ENCODE measurements around the gene BCAP31. TPM values are rescaled to one million over a fixed set of nuclear protein-coding genes. Genes with fewer than 3 reads are reported as not detected.
"Not testable (repeated sequence)": the region's sequence is repeated elsewhere in the genome, so short reads cannot be mapped to it uniquely, and the experiment has no call there.

BCAP31 gene
- total and polyA plus RNA-seq, 2 donors (not counting 1 experiment from before 2014, with no cell fraction given) = 59.5 to 117 TPM

DNA sequence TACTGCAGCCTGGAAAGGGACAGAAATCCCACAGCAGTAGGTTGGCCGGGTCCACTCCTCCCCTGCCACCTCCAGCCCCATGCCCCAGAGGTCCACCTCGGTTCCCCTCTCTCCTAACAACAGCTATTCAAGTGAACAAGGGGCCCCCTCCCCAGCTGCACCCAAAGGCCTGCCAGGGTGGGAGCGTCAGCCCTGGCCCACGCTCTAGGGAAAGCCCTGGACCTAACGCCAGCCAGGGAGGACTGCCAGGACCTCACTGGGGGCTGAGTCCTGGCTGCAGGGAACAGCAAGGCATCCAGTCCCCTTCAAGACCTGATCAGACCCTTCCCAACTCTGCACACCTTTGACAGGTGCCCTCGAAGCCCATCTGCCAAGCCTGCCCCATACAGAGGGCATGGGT, 23.2 kb downstream of the BCAP31 start:
- no peak overlapping the region for H3K27ac Mint-ChIP-seq
- DNase-seq = no peak
- CTCF ChIA-PET = no interaction called here

DNA sequence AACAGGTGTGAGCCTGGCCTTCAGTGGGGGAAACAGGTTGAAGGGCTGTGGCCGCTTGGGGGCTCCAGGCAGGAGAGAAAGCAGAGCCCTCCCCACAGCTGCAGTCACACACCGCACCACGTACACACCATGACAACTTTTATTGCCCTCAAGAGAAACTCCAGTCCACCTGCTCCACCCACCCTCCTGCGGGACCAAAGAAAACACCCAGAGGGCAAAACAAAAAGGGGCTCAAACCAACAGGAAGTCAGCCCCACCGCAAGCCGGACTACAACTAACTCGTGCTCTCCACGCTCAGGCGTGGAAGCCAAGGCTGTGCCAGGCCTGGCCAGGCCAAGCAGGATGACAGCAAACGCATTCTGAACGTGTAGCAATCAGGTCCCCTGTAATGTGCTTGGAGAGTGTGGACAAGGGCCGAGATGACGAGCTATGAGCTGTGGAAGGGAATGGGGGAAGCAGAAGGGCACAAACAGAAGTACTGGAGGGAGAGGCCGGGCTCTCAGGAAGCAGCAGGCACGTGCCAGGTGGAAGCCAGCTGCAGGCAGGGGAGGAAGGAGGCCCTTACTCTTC, 23.7 kb downstream of the BCAP31 start:
- H3K27me3 Mint-ChIP-seq = no peaks in the 10 kb centered on the region
- no peak overlapping the region for H3K4me2 ChIP-seq (replicated peaks; ENCODE audit: low read depth, low read length, poor library complexity, severe bottlenecking)
- ATAC-seq (ENCODE audit: low read depth) = no peak
- intact Hi-C loops (cut with micrococcal nuclease) = no loop called here
- TF ChIP-seq, protein P1, sequence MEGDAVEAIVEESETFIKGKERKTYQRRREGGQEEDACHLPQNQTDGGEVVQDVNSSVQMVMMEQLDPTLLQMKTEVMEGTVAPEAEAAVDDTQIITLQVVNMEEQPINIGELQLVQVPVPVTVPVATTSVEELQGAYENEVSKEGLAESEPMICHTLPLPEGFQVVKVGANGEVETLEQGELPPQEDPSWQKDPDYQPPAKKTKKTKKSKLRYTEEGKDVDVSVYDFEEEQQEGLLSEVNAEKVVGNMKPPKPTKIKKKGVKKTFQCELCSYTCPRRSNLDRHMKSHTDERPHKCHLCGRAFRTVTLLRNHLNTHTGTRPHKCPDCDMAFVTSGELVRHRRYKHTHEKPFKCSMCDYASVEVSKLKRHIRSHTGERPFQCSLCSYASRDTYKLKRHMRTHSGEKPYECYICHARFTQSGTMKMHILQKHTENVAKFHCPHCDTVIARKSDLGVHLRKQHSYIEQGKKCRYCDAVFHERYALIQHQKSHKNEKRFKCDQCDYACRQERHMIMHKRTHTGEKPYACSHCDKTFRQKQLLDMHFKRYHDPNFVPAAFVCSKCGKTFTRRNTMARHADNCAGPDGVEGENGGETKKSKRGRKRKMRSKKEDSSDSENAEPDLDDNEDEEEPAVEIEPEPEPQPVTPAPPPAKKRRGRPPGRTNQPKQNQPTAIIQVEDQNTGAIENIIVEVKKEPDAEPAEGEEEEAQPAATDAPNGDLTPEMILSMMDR (IDR thresholded peaks at IDR 0.05) = no peak
- TF ChIP-seq EZH2 (IDR thresholded peaks at IDR 0.05; ENCODE audit: borderline replicate concordance, insufficient read depth, low read depth, low read length, poor library complexity, severe bottlenecking) = no peak
- DNase-seq = no peak
- no peaks in the 10 kb centered on the region for H3K9me3 ChIP-seq (ENCODE audit: control extremely low read depth in 1 of 3, control insufficient read depth in 2 of 3, insufficient read depth in 1 of 3, low read length in 2 of 3)
- no peaks in the 10 kb centered on the region for H3K27me3 ChIP-seq (replicated peaks in 1 of 4; ENCODE audit: control extremely low read depth in 1 of 4, control insufficient read depth in 3 of 4, insufficient read depth in 4 of 4, low read length in 3 of 4)
- ChIA-PET POLR2A (no interaction called here), CTCF (no interaction called here)
- no peak overlapping the region for H3K4me3 ChIP-seq (ENCODE audit: control extremely low read depth in 1 of 5, extremely low read depth in 1 of 5, insufficient read depth in 1 of 5, low read depth in 2 of 5, low read length in 4 of 5)
- H2AFZ ChIP-seq (ENCODE audit: insufficient read depth, low read depth, low read length, poor library complexity, severe bottlenecking) = no peak overlapping the region
- no peak overlapping the region for H3K4me3 Mint-ChIP-seq
- no peak overlapping the region for H3K27ac ChIP-seq (ENCODE audit: low read length in 2 of 2)
- no peak overlapping the region for H3K9ac ChIP-seq (ENCODE audit: low read length)
- no peaks in the 10 kb centered on the region for H3K79me2 ChIP-seq (ENCODE audit: control insufficient read depth, insufficient read depth, low read length)
- H3K27ac Mint-ChIP-seq = no peak overlapping the region
- H3K4me1 ChIP-seq (ENCODE audit: control insufficient read depth in 2 of 2, insufficient read depth in 2 of 2, low read length in 2 of 2) = no peaks in the 10 kb centered on the region
- no peaks in the 10 kb centered on the region for H3K9me3 Mint-ChIP-seq (ENCODE audit: insufficient read depth)
- no peaks in the 10 kb centered on the region for H3K4me1 Mint-ChIP-seq
- H3K36me3 ChIP-seq (replicated peaks in 1 of 2; ENCODE audit: control extremely low read depth in 1 of 2, control insufficient read depth in 1 of 2, extremely low read depth in 1 of 2, insufficient read depth in 2 of 2, low read length in 1 of 2) = peaks cover 0 to 16% of the 10 kb centered on the region in 2 experiments
- peaks cover 19% of the 10 kb centered on the region for H4K20me1 ChIP-seq (ENCODE audit: control insufficient read depth, insufficient read depth, low read length, poor library complexity, severe bottlenecking)
- WGBS (ENCODE audit: insufficient coverage) = 89% methylated on average over 5 of the region's 15 CpGs

More for the DNA sequence above, 23.2 kb downstream of the BCAP31 start:
- Histone ChIP-seq H3K9me3 (ENCODE audit: control extremely low read depth in 1 of 3, control insufficient read depth in 2 of 3, insufficient read depth in 1 of 3, low read length in 2 of 3) (no peaks in the 10 kb centered on the region), H3K79me2 (ENCODE audit: control insufficient read depth, insufficient read depth, low read length) (no peaks in the 10 kb centered on the region), H3K27ac (ENCODE audit: low read length in 2 of 2) (no peak overlapping the region), H4K20me1 (ENCODE audit: control insufficient read depth, insufficient read depth, low read length, poor library complexity, severe bottlenecking) (peaks cover 22% of the 10 kb centered on the region), H3K27me3 (replicated peaks in 1 of 4; ENCODE audit: control extremely low read depth in 1 of 4, control insufficient read depth in 3 of 4, insufficient read depth in 4 of 4, low read length in 3 of 4) (no peaks in the 10 kb centered on the region), H3K4me1 (ENCODE audit: control insufficient read depth in 2 of 2, insufficient read depth in 2 of 2, low read length in 2 of 2) (no peaks in the 10 kb centered on the region), H3K9ac (ENCODE audit: low read length) (no peak overlapping the region), H3K36me3 (replicated peaks in 1 of 2; ENCODE audit: control extremely low read depth in 1 of 2, control insufficient read depth in 1 of 2, extremely low read depth in 1 of 2, insufficient read depth in 2 of 2, low read length in 1 of 2) (peaks cover 0 to 16% of the 10 kb centered on the region in 2 experiments), H2AFZ (ENCODE audit: insufficient read depth, low read depth, low read length, poor library complexity, severe bottlenecking) (no peak overlapping the region), H3K4me3 (ENCODE audit: control extremely low read depth in 1 of 5, extremely low read depth in 1 of 5, insufficient read depth in 1 of 5, low read depth in 2 of 5, low read length in 4 of 5) (no peak overlapping the region), H3K4me2 (replicated peaks; ENCODE audit: low read depth, low read length, poor library complexity, severe bottlenecking) (no peak overlapping the region)
- intact Hi-C loops (cut with micrococcal nuclease) = no loop called here
- H3K9me3 Mint-ChIP-seq (ENCODE audit: insufficient read depth) = no peaks in the 10 kb centered on the region
- H3K27me3 Mint-ChIP-seq = no peaks in the 10 kb centered on the region
- 100% methylated on average over 1 of the region's 6 CpGs for WGBS (ENCODE audit: insufficient coverage)
- no peaks in the 10 kb centered on the region for H3K4me1 Mint-ChIP-seq
- no peak overlapping the region for H3K4me3 Mint-ChIP-seq
- POLR2A ChIA-PET = no interaction called here
- no peak for TF ChIP-seq EZH2 (IDR thresholded peaks at IDR 0.05; ENCODE audit: borderline replicate concordance, insufficient read depth, low read depth, low read length, poor library complexity, severe bottlenecking)
- ATAC-seq (ENCODE audit: low read depth) = no peak

DNA sequence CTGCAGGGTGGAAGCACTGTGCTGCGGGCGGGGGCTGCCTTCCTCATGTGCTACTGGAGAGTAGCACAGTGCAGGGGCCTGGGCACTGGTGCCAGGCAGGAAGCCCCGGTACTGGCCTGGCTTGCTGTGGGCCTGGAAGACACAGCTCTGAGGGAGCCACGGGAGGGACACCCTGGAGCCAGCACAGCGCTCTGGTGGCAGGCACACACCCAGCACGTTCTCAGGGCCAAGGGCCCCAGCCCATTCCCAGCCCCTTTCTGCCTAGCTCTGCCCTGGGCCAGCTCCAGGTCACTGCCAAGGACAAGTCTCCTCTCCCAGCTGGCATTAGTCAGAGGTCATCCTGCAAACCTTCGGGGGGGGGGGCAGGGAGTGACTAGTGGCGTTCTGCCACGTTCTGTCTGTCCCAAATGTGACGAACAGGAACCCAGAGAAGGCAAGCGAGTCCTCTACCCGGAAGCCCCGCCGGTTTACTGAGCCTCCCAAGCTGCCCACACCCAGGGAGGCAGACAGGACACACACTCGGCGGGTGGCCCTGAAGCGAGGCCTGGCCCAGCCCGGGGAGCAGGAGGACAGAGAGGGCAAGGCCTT, 24.3 kb downstream of the BCAP31 start:
- 98% methylated on average over 13 of the region's 18 CpGs for WGBS (ENCODE audit: insufficient coverage)

More for the DNA sequence above, 24.3 kb downstream of the BCAP31 start:
- H3K9me3 ChIP-seq (ENCODE audit: control extremely low read depth in 1 of 3, control insufficient read depth in 2 of 3, insufficient read depth in 1 of 3, low read length in 2 of 3); intact Hi-C loops (cut with micrococcal nuclease); H3K9ac ChIP-seq (ENCODE audit: low read length); DNase-seq; H3K27ac Mint-ChIP-seq; H3K27me3 ChIP-seq (replicated peaks in 1 of 4; ENCODE audit: control extremely low read depth in 1 of 4, control insufficient read depth in 3 of 4, insufficient read depth in 4 of 4, low read length in 3 of 4); H3K4me1 ChIP-seq (ENCODE audit: control insufficient read depth in 2 of 2, insufficient read depth in 2 of 2, low read length in 2 of 2); H3K27me3 Mint-ChIP-seq; H3K4me3 Mint-ChIP-seq; H2AFZ ChIP-seq (ENCODE audit: insufficient read depth, low read depth, low read length, poor library complexity, severe bottlenecking); CTCF ChIA-PET; H3K9me3 Mint-ChIP-seq (ENCODE audit: insufficient read depth); H3K4me3 ChIP-seq (ENCODE audit: control extremely low read depth in 1 of 5, extremely low read depth in 1 of 5, insufficient read depth in 1 of 5, low read depth in 2 of 5, low read length in 4 of 5); ATAC-seq (ENCODE audit: low read depth); H3K4me2 ChIP-seq (replicated peaks; ENCODE audit: low read depth, low read length, poor library complexity, severe bottlenecking); H3K79me2 ChIP-seq (ENCODE audit: control insufficient read depth, insufficient read depth, low read length); H3K4me1 Mint-ChIP-seq; H3K27ac ChIP-seq (ENCODE audit: low read length in 2 of 2): not testable (repeated sequence)
- peaks cover 0 to 16% of the 10 kb centered on the region in 2 experiments for H3K36me3 ChIP-seq (replicated peaks in 1 of 2; ENCODE audit: control extremely low read depth in 1 of 2, control insufficient read depth in 1 of 2, extremely low read depth in 1 of 2, insufficient read depth in 2 of 2, low read length in 1 of 2)
- POLR2A ChIA-PET = interaction anchor here (0.6 kb wide), 1 partner anchor 45 kb away, joined by 3 read pairs; no protein-coding TSS in a partner anchor
- peaks cover 14% of the 10 kb centered on the region for H4K20me1 ChIP-seq (ENCODE audit: control insufficient read depth, insufficient read depth, low read length, poor library complexity, severe bottlenecking)
